IMR-90 (cell line): ENCODE results near the gene SNRPD2. TPM values are rescaled to one million over a fixed set of nuclear protein-coding genes. Genes with fewer than 3 reads are reported as not detected.

Source experiments
- ATAC-seq: fragments of 200-7000 bp; cut with Tn5 transposase; 2 replicates; pipeline ENCODE4 v1.9.1; 2020; ENCODE audit warnings: low read depth, mild to moderate bottlenecking, moderate library complexity
- BruUV-seq: library from RNA; stranded (reverse); fragments of 400-500 nt; replicated peaks from 2 replicates; lab custom pipeline; 2021; lab: Mats Ljungman, UMichigan
- CTCF ChIA-PET: fragments of 300-600 bp; formaldehyde crosslinking; extraction: SDS; loops from one replicate; lab custom pipeline; 2021; ENCODE audit warnings: antibody characterized with exemption; lab: Yijun Ruan, JAX
- POLR2A ChIA-PET: fragments of 300-600 bp; sonication (Branson Sonifier 250); formaldehyde crosslinking; loops from one replicate; lab custom pipeline; 2022; ENCODE audit warnings: antibody characterized with exemption; ENCODE audit not compliant: unreplicated experiment; lab: Charles Lee
- DNase-seq: peaks from one replicate; pipeline ENCODE4 v3.0.0; 2013
- H2AFZ ChIP-seq: replicated peaks from 2 replicates; pipeline ENCODE3; 2013; ENCODE audit warnings: low read length, mild to moderate bottlenecking; ENCODE audit not compliant: poor library complexity
- H2AK5ac ChIP-seq: 2 replicates; pipeline ENCODE4 v1.6.1; 2013; ENCODE audit warnings: low read depth, low read length, inconsistent platforms
- H2AK9ac ChIP-seq: replicated peaks from 2 replicates; pipeline ENCODE3; 2013; ENCODE audit warnings: mild to moderate bottlenecking, low read depth, low read length, moderate library complexity; ENCODE audit not compliant: poor library complexity
- H2BK120ac ChIP-seq: 2 replicates; pipeline ENCODE4 v1.6.1; 2013; ENCODE audit warnings: low read depth, low read length, inconsistent platforms
- H2BK15ac ChIP-seq: 3 replicates; pipeline ENCODE4 v1.6.1; 2013; ENCODE audit warnings: low read depth, low read length, inconsistent platforms
- H2BK20ac ChIP-seq: 2 replicates; pipeline ENCODE4 v1.6.1; 2013; ENCODE audit warnings: low read depth, mild to moderate bottlenecking, inconsistent platforms, low read length, moderate library complexity
- H2BK5ac ChIP-seq: 2 replicates; pipeline ENCODE4 v1.6.1; 2013; ENCODE audit warnings: mild to moderate bottlenecking, low read depth, low read length, inconsistent platforms; ENCODE audit not compliant: poor library complexity, severe bottlenecking
- H3K14ac ChIP-seq: replicated peaks from 2 replicates; pipeline ENCODE4 v1.6.1; 2013; ENCODE audit warnings: low read depth, low read length, inconsistent platforms
- H3K18ac ChIP-seq: 2 replicates; pipeline ENCODE4 v1.6.1; 2013; ENCODE audit warnings: low read depth, low read length, control low read depth
- H3K23ac ChIP-seq: 2 replicates; pipeline ENCODE4 v1.6.1; 2013; ENCODE audit warnings: low read depth, low read length, inconsistent platforms
- H3K27ac ChIP-seq: 2 replicates; pipeline ENCODE4 v1.5.1; 2013; ENCODE audit warnings: mild to moderate bottlenecking, control low read depth, low read length; ENCODE audit not compliant: insufficient read depth
- H3K27me3 ChIP-seq: 2 replicates; pipeline ENCODE4 v1.6.1; 2013; ENCODE audit warnings: low read length; ENCODE audit not compliant: control insufficient read depth, insufficient read depth
- H3K36me3 ChIP-seq: 2 replicates; pipeline ENCODE4 v1.6.1; 2013; ENCODE audit warnings: low read length, mixed read lengths; ENCODE audit not compliant: control insufficient read depth, insufficient read depth
- H3K4ac ChIP-seq: 2 replicates; pipeline ENCODE4 v1.6.1; 2013; ENCODE audit warnings: low read depth, low read length, inconsistent platforms
- H3K4me1 ChIP-seq: 2 replicates; pipeline ENCODE4 v1.6.1; 2013; ENCODE audit warnings: low read length, mixed read lengths; ENCODE audit not compliant: control insufficient read depth, insufficient read depth
- H3K4me2 ChIP-seq: 2 replicates; pipeline ENCODE4 v1.6.1; 2013; ENCODE audit warnings: low read depth, mild to moderate bottlenecking, control low read depth, low read length, moderate library complexity
- H3K4me3 ChIP-seq: 2 replicates; pipeline ENCODE4 v1.5.1; 2013; ENCODE audit warnings: low read depth, mild to moderate bottlenecking, control low read depth, low read length, moderate library complexity; ENCODE audit not compliant: insufficient read depth
- H3K56ac ChIP-seq: 2 replicates; pipeline ENCODE4 v1.6.1; 2013; ENCODE audit warnings: low read length, inconsistent platforms; ENCODE audit not compliant: insufficient read depth; ENCODE audit errors: extremely low read depth
- H3K79me1 ChIP-seq, 2 experiments: 2 replicates each; pipeline ENCODE4 v1.6.1; 2013; ENCODE audit warnings: low read length in 2 of 2, inconsistent platforms in 1 of 2, low read depth in 1 of 2
- H3K9ac ChIP-seq: 2 replicates; pipeline ENCODE4 v1.6.1; 2013; ENCODE audit warnings: low read depth, low read length, control low read depth
- H3K9me1 ChIP-seq: 2 replicates; pipeline ENCODE4 v1.6.1; 2013; ENCODE audit warnings: low read length, inconsistent platforms; ENCODE audit not compliant: insufficient read depth
- H3K9me3 ChIP-seq: 2 replicates; pipeline ENCODE4 v1.6.1; 2013; ENCODE audit warnings: low read length; ENCODE audit not compliant: control insufficient read depth, insufficient read depth
- H4K20me1 ChIP-seq: 2 replicates; pipeline ENCODE4 v1.6.1; 2013; ENCODE audit warnings: low read length, inconsistent platforms; ENCODE audit not compliant: insufficient read depth
- H4K5ac ChIP-seq: 2 replicates; pipeline ENCODE4 v1.6.1; 2013; ENCODE audit warnings: mild to moderate bottlenecking, low read depth, low read length, control low read depth
- H4K8ac ChIP-seq, 2 experiments: 2 replicates each; pipeline ENCODE4 v1.6.1; 2013; ENCODE audit warnings: low read depth in 2 of 2, low read length in 2 of 2, control low read depth in 1 of 2, inconsistent platforms in 1 of 2
- H4K91ac ChIP-seq: 2 replicates; pipeline ENCODE4 v1.6.1; 2013; ENCODE audit warnings: low read depth, low read length, inconsistent platforms; ENCODE audit not compliant: insufficient read depth
- BHLHE40 ChIP-seq: fragments of 150-350 bp; IDR thresholded peaks from 2 replicates; pipeline ENCODE4 v1.6.1; 2016; ENCODE audit warnings: mild to moderate bottlenecking, low read depth, low read length
- CEBPB ChIP-seq: IDR thresholded peaks from 2 replicates; pipeline ENCODE4 v1.6.1; 2012; ENCODE audit warnings: low read depth, low read length, improper control_type of control experiment
- ELK1 ChIP-seq: fragments of 150-350 bp; IDR thresholded peaks from 2 replicates; pipeline ENCODE4 v1.6.1; 2016; ENCODE audit warnings: low read depth, mild to moderate bottlenecking, low read length, moderate library complexity, borderline replicate concordance
- NFE2L2 ChIP-seq: fragments of 150-350 bp; IDR thresholded peaks from 2 replicates; pipeline ENCODE4 v1.6.1; 2016; ENCODE audit warnings: low read depth, mild to moderate bottlenecking, low read length
- RAD21 ChIP-seq: IDR thresholded peaks from 2 replicates; pipeline ENCODE4 v1.6.1; 2012; ENCODE audit warnings: low read length, improper control_type of control experiment
- USF2 ChIP-seq: fragments of 150-350 bp; IDR thresholded peaks from 2 replicates; pipeline ENCODE4 v1.6.1; 2017; ENCODE audit warnings: mild to moderate bottlenecking, antibody characterized with exemption, low read length, low read depth
- WGBS, 2 experiments: methylation state at CpG; one replicate each; pipeline versions ENCODE4 v1.1.5 to v1.1.7; 2013; ENCODE audit warnings: missing lambda C conversion rate in 2 of 2; ENCODE audit not compliant: insufficient read length in 1 of 2; ENCODE audit errors: extremely low coverage in 2 of 2; 5-methylcytosine and 5-hydroxymethylcytosine counted together
- dilution Hi-C: fragments of 300-500 bp; cut with HindIII; formaldehyde crosslinking; loops from one replicate; pipeline ENCODE4 v1.14.3; 2018; ENCODE audit warnings: low sequenced_read_pairs; ENCODE audit not compliant: unreplicated experiment
- in situ Hi-C: fragments of 300-500 bp; cut with MboI; formaldehyde crosslinking; loops from 3 replicates; pipeline ENCODE4 v1.14.3; 2019; ENCODE audit warnings: low sequenced_read_pairs, inconsistent platforms, mixed read lengths
- intact Hi-C: fragments of 100-400 bp; cut with micrococcal nuclease; formaldehyde crosslinking; loops from 2 replicates; pipeline ENCODE4 v1.10.0; 2022
- polyA plus RNA-seq, 3 experiments: library from polyadenylated mRNA; depleted of rRNA; stranded (reverse); fragments of >200 nt; gene quantifications; 2 replicates each; pipeline ENCODE4 v1.2.3, GENCODE V29; 2012; ENCODE audit warnings: low replicate concordance in 1 of 3
- total RNA-seq: library from RNA; depleted of rRNA; stranded (reverse); fragments of >200 nt; gene quantifications from 2 replicates; pipeline ENCODE4 v1.2.3, GENCODE V29; 2012

The SNRPD2 gene
- total and polyA plus RNA-seq, 2 of the 4 experiments (the other 2 are of a cell fraction) = 587 to 877 TPM

- Histone ChIP-seq H3K4me2 (0 out of 2 replicates have a peak overlapping the region, but pooled peaks have one; percentile 51), H2AFZ (peak overlapping the region; percentile 79), H3K56ac (no peak overlapping the region), H2AK5ac (no peak overlapping the region), H3K27me3 (peaks cover 18% of the 10 kb centered on the region), H4K5ac (no peak overlapping the region), H3K9me3 (no peaks in the 10 kb centered on the region), H3K4me3 (no peak overlapping the region), H4K8ac (no peak overlapping the region), H3K27ac (no peak overlapping the region), H2BK120ac (no peak overlapping the region), H2BK20ac (no peak overlapping the region), H3K36me3 (no peaks in the 10 kb centered on the region), H2BK15ac (no peak overlapping the region), H2BK5ac (no peak overlapping the region), H3K4me1 (peaks cover 6% of the 10 kb centered on the region; the same call in 1 of the 2 replicates), H3K79me1 (no peaks in the 10 kb centered on the region; a peak in 1 of 4 replicates), H3K23ac (no peak overlapping the region), H3K14ac (no peak overlapping the region), H4K91ac (no peak overlapping the region), H3K4ac (no peak overlapping the region), H3K9ac (no peak overlapping the region), H4K20me1 (no peaks in the 10 kb centered on the region), H2AK9ac (peak overlapping the region; percentile 50), H3K9me1 (no peaks in the 10 kb centered on the region), H3K18ac (no peak overlapping the region)
- intact Hi-C loops (no loop called here), dilution Hi-C loops (no loop called here), in situ Hi-C loops (no loop called here)
- 8% methylated on average over 8 of the region's 28 CpGs; no CpG with 5 or more reads in 1 of the 2 experiments for WGBS, 2 experiments
- ATAC-seq = no peak; the same call in 1 of the 2 replicates
- no peak for DNase-seq
- CTCF ChIA-PET = interaction anchor here (1.0 kb wide), 2 partner anchors 35 to 41 kb away, joined by 4 to 5 read pairs; no protein-coding TSS in a partner anchor
- BruUV-seq = no TSS peak
- TF ChIP-seq NFE2L2 = no peak
- no peak for TF ChIP-seq ELK1
- TF ChIP-seq RAD21 = no peak
- no peak for TF ChIP-seq BHLHE40
- TF ChIP-seq USF2 = no peak
- no peak for TF ChIP-seq CEBPB
- POLR2A ChIA-PET = interaction anchor here (1.0 kb wide), 1 partner anchor 9 kb away, joined by 5 read pairs; the partner anchor contains the start of gene GIPR
Observed at GRCh38 chr19:45676851-45677263, 14.9 kb downstream of the SNRPD2 start.
